ENCODE measurements around the gene MAP1LC3B2.
A peak's percentile ranks its signal among the peaks of the same experiment; 100 is the strongest.

GRCh38 chr12:116590561-116590960 lies 31.4 kb downstream of the MAP1LC3B2 start:
- peak; percentile 27; the same call in 1 of the 2 replicates for TF ChIP-seq CTCF (conservative IDR thresholded peaks at IDR 0.05; ENCODE audit: low read length)
- no peak for TF ChIP-seq EZH2phosphoT487 (IDR thresholded peaks at IDR 0.05; ENCODE audit: borderline replicate concordance, low read depth, low read length)
